CD4-positive, alpha-beta T cell treated with Interleukin-6 at 100 ng/mL for 8 hours (primary cell): ENCODE results near the gene SKIDA1.

Experiments used
- DNase-seq: peaks from one replicate; pipeline ENCODE4 v3.0.0-alpha.2; 2020; ENCODE audit warnings: mixed read lengths, low spot score

SKIDA1 gene

GRCh38 chr10:21517134-21518031 is 8.1 kb downstream of the SKIDA1 start:
- DNase-seq: no peak

DNA sequence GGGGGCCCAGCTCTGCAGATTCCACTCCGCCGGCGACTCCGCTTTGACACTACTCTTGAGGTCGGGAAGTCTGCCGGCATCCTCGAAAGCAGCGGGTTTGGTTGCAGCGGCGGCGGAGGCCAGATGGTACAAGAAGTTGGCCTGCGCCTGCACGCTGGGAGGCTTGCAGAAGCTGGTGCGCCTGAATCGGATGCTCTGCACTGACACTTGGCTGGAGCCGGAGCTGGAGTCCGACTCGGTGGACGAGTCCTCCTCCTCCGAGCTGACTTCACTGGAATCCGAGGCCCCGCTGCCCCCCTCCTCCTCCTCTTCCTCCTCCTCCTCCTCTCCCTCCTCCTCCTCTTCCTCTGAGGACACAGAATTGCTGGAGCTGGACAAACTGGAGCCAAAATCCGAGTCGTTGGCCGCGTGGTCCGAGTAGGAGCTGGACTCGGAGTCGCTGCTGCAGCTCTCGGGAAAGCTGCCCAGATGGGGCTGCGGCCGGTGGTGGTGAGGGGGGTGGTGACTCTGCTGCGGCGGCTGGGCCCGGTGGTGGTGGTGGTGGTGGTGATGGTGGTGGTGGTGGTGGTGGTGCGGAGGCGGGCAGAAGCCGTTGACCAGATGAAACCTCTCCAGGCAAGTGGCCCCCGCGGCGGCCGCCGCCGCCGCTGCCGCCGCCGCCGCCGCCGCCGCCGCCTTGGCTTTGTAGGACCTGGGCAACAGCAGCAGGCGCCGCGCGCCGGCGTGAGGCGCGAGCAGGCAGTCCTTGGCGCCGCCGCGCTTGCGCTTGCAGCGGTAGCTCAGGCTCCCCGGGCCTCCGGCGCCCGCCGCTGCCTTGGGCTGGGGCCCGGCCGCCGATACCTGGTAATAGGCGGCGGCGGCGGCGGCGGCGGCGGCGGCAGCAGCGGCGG is 9.0 kb downstream of the SKIDA1 start:
- no peak for DNase-seq

DNA sequence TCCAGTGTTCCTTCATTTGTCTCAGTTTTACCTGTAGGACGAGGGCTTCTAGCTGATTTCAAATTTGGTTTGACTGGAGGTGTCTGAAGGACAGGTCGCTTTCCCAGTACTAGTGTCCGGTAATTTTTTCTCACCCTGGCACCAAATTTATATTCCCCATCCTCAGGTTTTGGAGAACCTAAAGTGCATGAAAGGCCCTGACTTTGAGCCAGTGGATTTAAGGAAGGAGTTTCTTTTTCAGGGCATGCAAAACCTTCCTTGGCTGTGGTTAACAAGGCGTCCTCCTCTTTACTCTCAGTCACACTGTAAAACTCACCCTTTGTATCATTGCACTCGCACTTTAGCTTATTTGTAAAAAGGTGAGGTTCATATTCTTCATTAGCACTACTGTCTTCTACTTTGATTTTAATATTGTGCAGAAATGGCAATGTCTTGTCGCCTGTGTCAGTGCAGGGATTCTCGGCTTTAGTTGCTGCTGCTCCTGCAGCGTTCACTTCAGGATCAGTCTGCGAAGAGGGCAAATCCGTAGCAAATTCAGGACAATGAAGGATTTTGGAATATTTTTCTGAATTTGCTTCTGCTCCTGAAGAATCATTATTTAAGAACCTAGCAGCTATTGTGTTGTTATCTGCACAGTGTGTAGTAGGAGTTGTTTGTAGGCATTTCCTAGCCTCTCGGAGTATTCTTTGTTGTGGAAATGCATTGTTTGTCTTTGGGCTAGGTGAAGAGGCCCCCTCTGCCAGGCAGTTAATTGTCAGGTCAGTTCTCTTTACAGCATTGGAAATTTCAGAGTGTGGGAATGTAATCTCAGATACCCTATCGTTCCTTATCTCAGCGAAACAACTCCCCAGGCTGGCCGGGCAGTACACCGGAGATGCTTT is 9.9 kb downstream of the SKIDA1 start:
- DNase-seq: no peak

GRCh38 chr10:21514818-21515351 is 10.6 kb downstream of the SKIDA1 start:
- no peak for DNase-seq

- no peak for DNase-seq
These were observed 11.2 kb downstream of the SKIDA1 start for GRCh38 chr10:21514129-21514817.

DNA sequence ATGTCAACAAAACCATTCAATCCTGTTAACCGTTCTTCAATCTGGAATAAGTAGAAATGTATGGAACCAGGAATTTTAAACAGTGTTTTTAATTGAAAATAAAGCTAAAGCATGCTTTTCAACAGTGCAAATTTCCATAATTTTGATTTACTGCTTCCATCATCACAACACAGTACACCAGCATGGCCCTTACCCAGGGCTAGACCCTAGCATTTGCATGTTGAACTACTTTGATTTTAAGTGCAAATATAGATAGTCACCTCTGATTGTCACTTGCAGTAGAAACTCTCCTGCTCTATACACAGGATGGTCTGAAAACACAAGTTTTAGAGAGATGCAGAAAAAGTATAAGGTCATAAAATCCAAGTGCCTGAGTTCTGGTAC is 12.1 kb downstream of the SKIDA1 start:
- no peak for DNase-seq

GRCh38 chr10:21512573-21513404 is 12.7 kb downstream of the SKIDA1 start:
- DNase-seq: no peak

- no peak for DNase-seq
These were observed 13.4 kb downstream of the SKIDA1 start for GRCh38 chr10:21511946-21512572.

DNA sequence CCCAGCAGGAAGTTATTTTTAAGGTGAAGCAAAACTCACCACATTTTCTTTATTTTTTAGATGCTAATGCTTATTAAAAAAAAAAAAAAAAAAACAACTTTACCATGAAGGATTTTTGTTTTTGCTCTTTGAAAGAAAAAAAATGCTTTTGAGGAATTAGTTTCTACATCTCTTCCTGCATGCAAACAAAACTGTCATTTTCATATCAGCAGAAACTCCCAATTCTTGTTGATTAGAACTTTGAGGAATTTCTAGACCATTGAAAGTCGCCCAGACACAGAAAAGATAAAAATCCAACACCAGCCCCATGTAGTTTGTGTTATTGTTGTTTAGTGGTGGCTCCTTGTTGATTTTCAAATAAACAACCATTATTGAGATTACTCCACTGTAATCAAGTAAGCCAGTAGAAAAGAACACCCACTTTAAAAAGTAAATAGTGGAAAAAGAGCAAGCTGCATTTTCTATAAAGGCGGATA is 14.3 kb downstream of the SKIDA1 start:
- DNase-seq: no peak

- no peak for DNase-seq
These were observed 15.0 kb downstream of the SKIDA1 start for GRCh38 chr10:21510241-21511094.

GRCh38 chr10:21509341-21510240 is 15.9 kb downstream of the SKIDA1 start:
- no peak for DNase-seq

GRCh38 chr10:21508706-21509331 is 16.7 kb downstream of the SKIDA1 start:
- DNase-seq: no peak

DNA sequence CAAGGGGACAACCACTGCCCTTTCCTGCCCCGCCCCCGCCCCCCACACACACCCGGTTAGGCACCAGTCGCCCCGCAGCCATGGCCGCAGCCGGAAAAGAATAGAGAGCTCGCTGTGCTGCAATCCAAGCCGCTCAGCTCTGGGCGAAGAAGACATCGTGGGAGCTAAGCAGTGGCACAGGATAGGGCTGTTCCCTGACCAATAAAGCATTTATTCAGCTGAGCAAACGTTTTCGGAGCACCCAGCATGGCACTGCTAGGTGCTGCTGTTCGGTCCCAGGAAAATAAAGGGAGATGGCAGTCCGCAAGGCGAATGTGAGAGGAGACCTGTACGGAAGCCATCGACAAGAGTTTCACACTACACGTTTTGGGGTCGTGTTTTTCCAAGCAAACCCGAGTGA is 18.3 kb downstream of the SKIDA1 start:
- no peak for DNase-seq

DNA sequence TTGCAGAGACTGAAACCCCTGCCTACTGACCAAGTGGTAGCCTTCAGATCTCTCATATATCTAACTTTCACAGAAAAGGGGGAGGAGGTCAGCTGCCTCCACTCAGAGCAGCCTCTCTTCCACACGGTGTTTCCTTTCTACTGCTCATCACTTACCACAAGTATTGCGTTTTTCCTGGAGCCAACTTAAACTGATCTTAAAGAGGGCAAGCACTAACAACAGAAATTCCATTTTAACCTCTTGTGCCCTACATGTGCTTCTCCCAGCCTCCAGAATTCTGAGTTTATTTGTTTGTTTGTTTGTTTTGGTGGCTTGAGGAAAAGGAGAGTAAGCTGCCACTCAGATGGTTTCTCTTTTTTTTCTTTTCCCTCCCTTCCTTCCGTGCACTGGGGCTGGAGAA is 19.1 kb downstream of the SKIDA1 start:
- DNase-seq: no peak

GRCh38 chr10:21505711-21506278 is 19.7 kb downstream of the SKIDA1 start:
- DNase-seq: no peak

- no peak for DNase-seq
These were observed 21.9 kb downstream of the SKIDA1 start for GRCh38 chr10:21503542-21503941.

DNA sequence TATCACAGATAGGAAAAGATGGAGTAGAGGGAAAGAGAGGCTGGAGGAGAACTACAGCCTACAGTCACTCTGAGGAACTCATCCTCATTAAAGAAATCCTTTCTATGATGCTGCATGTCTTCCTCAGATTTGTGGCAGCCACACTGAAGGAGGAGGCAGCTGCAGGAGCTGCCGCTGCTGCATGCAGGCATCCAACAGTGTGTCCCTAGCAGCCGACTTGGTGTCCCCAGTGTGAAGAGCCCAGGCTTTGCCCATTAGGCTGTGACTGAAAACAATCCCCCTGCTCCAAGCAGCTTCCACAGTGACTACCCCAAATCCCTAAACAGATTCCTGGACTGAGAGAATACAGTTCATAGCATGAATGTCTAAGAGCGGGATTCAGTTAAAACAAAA is 23.1 kb downstream of the SKIDA1 start:
- DNase-seq: no peak
